ENCODE data around the gene PRICKLE2. TPM values are rescaled to one million over a fixed set of nuclear protein-coding genes. Genes with fewer than 3 reads are reported as not detected.

PRICKLE2 gene
- total and polyA plus RNA-seq, 2 donors (not counting 3 experiments of a cell fraction or from before 2014, with no cell fraction given), result 3.0 to 7.1 TPM

DNA sequence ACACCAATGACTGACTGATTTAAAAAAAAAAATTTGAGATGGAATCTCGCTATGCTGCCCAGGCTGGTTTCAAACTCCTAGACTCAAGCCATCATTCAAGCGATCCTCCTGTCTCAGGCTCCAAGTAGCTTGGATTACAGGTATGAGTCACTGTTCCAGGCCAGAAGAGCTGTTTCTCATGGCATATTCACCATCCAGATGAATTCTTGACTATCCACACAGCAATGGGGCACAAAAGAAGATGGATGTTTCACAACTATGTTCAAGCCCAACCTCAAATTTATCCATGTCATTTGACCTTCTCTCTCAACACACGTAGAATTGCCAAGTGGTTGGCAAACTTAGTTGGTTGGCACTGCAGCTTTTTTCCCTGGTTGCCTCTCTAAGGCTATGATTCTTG is 40.6 kb downstream of the PRICKLE2 start:
- Histone ChIP-seq H3K4me3 (replicated peaks in 1 of 3; ENCODE audit: insufficient read depth in 1 of 3, low read depth in 1 of 3, low read length in 3 of 3) (no peak overlapping the region), H4K20me1 (replicated peaks; ENCODE audit: control insufficient read depth, extremely low read depth, insufficient read depth, low read length) (no peaks in the 10 kb centered on the region), H3K4me1 (ENCODE audit: control insufficient read depth, extremely low read depth, insufficient read depth, low read length) (peaks cover 36% of the 10 kb centered on the region), H3K9me1 (replicated peaks; ENCODE audit: control insufficient read depth, extremely low read depth, insufficient read depth, low read length) (no peaks in the 10 kb centered on the region), H3K27ac (ENCODE audit: insufficient read depth, low read depth, low read length) (no peak overlapping the region), H3K4me2 (ENCODE audit: insufficient read depth, low read length) (no peak overlapping the region), H3K27me3 (ENCODE audit: control insufficient read depth in 2 of 2, insufficient read depth in 2 of 2, low read length in 2 of 2) (no peaks in the 10 kb centered on the region), H3K9me3 (replicated peaks; ENCODE audit: control insufficient read depth, insufficient read depth, low read length) (no peaks in the 10 kb centered on the region), H3K79me2 (ENCODE audit: control insufficient read depth, insufficient read depth, low read length) (no peaks in the 10 kb centered on the region), H3K36me3 (ENCODE audit: control insufficient read depth in 2 of 2, extremely low read depth in 1 of 2, insufficient read depth in 2 of 2, low read length in 2 of 2) (no peaks in the 10 kb centered on the region), H3K9ac (replicated peaks; ENCODE audit: extremely low read depth, insufficient read depth, low read length) (no peak overlapping the region), H2AFZ (ENCODE audit: low read depth, low read length) (no peak overlapping the region)
- BruUV-seq (replicated peaks), result no TSS peak
- ChIA-PET CTCF (interaction anchor here (1.6 kb wide), 1 partner anchor 11 kb away, joined by 5 read pairs; no protein-coding TSS in a partner anchor), POLR2A (no interaction called here)
- DNase-seq (ENCODE audit: low read depth, low spot score) (no peak), FAIRE-seq (no peak)
- intact Hi-C loops (cut with micrococcal nuclease) (loop anchor here (5.0 kb wide), 2 partner anchors 168 to 213 kb away; no protein-coding TSS in a partner anchor), dilution Hi-C loops (cut with MboI; ENCODE audit: extremely low pct_ligation_motif_present, low sequenced_read_pairs) (no loop called here)
- TF ChIP-seq, protein P1, sequence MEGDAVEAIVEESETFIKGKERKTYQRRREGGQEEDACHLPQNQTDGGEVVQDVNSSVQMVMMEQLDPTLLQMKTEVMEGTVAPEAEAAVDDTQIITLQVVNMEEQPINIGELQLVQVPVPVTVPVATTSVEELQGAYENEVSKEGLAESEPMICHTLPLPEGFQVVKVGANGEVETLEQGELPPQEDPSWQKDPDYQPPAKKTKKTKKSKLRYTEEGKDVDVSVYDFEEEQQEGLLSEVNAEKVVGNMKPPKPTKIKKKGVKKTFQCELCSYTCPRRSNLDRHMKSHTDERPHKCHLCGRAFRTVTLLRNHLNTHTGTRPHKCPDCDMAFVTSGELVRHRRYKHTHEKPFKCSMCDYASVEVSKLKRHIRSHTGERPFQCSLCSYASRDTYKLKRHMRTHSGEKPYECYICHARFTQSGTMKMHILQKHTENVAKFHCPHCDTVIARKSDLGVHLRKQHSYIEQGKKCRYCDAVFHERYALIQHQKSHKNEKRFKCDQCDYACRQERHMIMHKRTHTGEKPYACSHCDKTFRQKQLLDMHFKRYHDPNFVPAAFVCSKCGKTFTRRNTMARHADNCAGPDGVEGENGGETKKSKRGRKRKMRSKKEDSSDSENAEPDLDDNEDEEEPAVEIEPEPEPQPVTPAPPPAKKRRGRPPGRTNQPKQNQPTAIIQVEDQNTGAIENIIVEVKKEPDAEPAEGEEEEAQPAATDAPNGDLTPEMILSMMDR (IDR thresholded peaks at IDR 0.05; ENCODE audit: extremely low read depth in 1 of 2, insufficient read depth in 1 of 2, low read depth in 1 of 2, low read length in 2 of 2), result no peak
- TF ChIP-seq POLR2AphosphoS5 (IDR thresholded peaks at IDR 0.05; ENCODE audit: insufficient read depth, low read depth, low read length), result no peak
- no peak for TF ChIP-seq GATA2 (IDR thresholded peaks at IDR 0.05; ENCODE audit: insufficient read depth, insufficient read length, low read depth, low read length)
- no peak for TF ChIP-seq JUN (IDR thresholded peaks at IDR 0.05; ENCODE audit: borderline replicate concordance, insufficient read depth, insufficient read length, low read depth)
- no peak for TF ChIP-seq MYC (IDR thresholded peaks at IDR 0.05; ENCODE audit: low read depth, low read length)
- TF ChIP-seq, protein P2, sequence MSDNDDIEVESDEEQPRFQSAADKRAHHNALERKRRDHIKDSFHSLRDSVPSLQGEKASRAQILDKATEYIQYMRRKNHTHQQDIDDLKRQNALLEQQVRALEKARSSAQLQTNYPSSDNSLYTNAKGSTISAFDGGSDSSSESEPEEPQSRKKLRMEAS (IDR thresholded peaks at IDR 0.05; ENCODE audit: insufficient read depth, insufficient read length), result no peak
- no peak for TF ChIP-seq FOS (IDR thresholded peaks at IDR 0.05; ENCODE audit: borderline replicate concordance, insufficient read depth, low read length)
- no peak for TF ChIP-seq EZH2 (IDR thresholded peaks at IDR 0.05; ENCODE audit: borderline replicate concordance, low read depth, low read length, severe bottlenecking)
- TF ChIP-seq POLR2A (IDR thresholded peaks at IDR 0.05; ENCODE audit: low read depth, low read length), result no peak
